ENCODE data around the gene CACNA2D4.

Gene CACNA2D4

GRCh38 chr12:1777798-1778197 is 140.7 kb downstream of the CACNA2D4 start:
- no peak overlapping the region for H3K4me3 ChIP-seq (ENCODE audit: low read length)
- DNase-seq (ENCODE audit: low read depth, low spot score): no peak

DNA sequence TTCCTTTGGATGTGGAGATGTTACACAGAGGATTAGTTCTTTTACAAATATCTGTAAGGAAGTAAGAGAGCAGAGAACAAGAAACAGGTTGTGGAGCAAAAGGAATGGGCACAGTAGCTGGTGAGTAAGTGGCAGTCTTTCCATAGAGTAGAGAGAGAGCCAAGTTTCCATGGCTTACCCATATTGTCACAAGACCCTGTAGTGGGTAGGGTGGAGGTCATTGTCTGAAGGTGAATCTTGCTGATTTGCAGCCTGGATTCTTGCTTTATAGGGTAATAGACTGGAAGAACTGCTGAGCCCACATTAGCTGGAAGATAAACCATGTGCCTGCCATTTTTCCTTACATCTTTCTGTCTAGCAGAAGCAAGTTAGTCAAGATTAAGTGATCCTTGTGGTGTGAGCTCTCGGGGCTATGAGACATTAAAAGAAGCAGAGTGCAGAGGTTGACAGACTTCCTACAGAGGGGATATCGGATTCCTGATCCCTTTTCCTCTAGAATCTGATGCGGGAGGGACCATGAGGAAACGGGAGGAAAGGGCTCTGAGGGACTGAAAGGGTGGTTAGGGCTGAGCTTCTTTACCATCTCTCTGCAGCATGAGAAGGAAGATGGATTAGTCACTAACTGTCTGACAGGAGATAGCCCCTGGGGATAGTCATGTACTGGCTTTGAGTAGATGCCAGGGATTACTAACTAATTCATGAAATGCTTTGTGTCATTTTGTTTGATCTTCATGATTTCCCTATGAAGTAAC is 142.1 kb downstream of the CACNA2D4 start:
- DNase-seq (ENCODE audit: low read depth, low spot score): no peak

DNA sequence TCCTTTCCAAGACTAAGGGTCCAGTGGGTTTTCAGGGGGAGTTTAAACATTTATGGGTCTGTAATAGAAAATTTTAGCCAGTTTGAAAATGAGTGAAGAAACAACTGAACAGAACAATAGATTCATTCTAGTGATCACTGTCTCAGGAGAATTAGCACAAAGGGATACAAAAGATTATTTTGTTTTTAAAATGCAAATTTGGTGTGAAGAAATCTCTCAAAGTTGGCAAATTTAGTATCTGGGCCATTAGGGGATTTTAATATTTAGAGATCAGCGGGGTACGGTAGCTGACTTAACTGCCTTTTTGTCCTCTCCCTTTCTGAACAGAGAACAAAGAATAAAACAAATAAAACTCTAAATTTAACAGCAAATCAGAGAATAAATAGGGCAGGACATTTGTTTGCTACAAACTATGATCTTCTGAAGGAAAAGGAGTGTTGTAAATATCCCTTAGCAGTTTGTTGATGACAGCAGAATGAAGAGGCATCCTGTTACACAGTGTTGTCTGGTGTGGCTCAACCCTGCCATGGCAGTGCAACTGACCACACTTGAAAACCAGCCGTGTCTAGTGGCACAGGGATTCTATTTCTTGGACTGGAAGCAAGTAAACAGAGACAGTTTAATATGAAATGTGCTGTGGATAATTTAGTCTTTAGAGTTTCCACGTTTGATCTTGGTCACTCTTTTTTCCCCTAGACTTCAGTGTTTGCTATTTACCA is 144.4 kb downstream of the CACNA2D4 start:
- DNase-seq (ENCODE audit: low read depth, low spot score): no peak
- no peak overlapping the region for H3K4me3 ChIP-seq (ENCODE audit: low read length)

More for the DNA sequence above, 142.1 kb downstream of the CACNA2D4 start:
- H3K4me3 ChIP-seq (ENCODE audit: low read length): no peak overlapping the region

DNA sequence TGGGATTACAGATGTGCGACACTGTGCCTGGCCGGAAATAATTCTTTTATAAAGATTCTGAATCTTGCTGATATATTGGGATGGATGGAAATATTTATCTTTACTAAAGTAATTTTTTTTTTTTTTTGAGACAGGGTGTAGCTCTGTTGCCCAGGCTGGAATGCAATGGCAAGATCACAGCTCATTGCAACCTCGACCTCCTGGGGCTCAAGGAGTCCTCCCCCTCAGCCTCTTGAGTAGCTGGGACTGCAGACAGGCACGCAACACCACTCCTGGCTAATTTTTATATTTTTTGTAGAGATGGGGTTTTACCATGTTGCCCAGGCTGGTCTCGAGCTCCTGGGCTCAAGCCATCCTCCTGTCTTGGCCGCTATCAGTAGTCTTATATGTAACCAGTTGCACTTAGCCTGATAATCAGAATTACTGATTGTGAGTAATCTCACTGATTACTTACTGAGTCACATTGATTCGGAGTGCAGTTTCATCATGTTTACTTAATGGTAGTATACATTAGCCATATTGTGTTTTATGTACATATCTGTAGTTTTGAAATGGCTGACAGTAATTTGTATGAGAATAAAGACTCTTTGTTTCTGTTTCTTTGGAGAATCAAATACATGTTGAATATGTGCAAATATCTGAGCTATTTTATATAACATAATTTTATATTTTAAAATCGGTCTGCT is 148.5 kb downstream of the CACNA2D4 start:
- no peak for DNase-seq (ENCODE audit: low read depth, low spot score)
- no peak overlapping the region for H3K4me3 ChIP-seq (ENCODE audit: low read length)

DNA sequence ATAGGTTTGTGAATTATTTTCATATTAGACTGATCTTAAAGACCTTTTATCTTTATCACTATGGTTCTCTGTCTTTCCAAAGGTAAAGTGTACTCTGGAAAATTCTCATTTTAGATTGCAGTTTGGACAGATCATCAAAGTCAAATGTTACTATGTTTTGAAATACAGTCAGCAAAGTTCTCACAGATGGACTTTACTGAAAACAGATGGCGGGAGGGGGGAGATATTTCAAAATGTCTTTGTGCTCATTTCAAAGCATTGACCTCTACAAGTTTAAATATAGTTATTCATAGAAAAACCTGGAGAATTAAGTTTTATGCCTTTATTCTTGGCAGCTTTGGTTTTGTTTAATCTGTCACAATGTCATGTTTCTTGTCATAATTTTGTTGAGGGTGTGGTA is 149.8 kb downstream of the CACNA2D4 start:
- H3K4me3 ChIP-seq (ENCODE audit: low read length): no peak overlapping the region
- DNase-seq (ENCODE audit: low read depth, low spot score): no peak

DNA sequence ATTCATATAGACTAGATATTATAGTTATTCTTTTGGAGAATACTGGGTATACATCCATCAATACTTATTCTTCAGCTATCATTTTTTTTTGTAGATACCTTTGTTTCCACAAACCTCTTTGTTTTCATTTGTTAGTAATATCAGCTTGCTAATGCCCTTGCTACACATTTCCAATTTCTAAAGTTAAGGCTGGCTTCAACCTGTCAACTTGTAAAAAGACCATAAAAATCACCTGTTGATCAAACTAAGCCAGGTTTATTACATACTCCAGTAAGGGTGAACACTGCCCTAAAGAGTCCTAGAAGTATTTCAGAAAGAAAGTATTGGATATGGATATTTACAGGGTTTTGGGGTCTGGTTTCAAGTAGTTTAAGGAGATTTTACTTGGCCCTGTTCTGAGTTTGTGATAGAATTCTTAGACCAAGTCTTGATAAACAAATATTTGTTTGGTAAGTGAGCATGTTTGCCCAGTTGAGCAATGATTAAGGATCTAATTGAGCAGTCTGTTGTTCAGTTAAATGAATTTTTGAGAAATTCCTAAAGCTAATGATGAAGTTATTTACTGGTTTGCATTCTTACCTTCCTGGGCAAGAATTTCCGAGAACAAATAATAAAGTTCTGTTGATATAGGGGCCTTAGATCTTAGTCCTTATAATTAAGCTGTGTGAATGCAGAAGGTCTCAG is 150.9 kb downstream of the CACNA2D4 start:
- H3K4me3 ChIP-seq (ENCODE audit: low read length): no peak overlapping the region
- no peak for DNase-seq (ENCODE audit: low read depth, low spot score)

DNA sequence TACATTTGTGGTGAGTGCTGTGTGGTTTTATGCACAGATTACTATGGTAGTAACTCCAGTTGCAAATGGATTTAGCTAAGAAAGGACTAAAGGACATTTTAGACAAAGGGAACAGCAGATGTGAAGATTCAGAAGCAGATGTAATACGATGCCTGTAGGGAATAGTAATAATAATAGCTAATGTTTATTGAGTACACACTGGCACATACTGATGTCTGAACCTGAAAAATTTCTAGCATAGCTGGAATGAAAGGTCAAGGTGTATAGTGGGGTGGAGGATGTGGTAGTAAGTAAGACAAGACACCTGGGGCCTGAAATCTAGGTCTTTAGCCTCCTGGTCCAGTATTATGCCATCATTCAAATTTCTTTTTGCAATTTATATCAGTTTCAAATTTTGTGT is 152.3 kb downstream of the CACNA2D4 start:
- DNase-seq (ENCODE audit: low read depth, low spot score): no peak
- no peak overlapping the region for H3K4me3 ChIP-seq (ENCODE audit: low read length)

DNA sequence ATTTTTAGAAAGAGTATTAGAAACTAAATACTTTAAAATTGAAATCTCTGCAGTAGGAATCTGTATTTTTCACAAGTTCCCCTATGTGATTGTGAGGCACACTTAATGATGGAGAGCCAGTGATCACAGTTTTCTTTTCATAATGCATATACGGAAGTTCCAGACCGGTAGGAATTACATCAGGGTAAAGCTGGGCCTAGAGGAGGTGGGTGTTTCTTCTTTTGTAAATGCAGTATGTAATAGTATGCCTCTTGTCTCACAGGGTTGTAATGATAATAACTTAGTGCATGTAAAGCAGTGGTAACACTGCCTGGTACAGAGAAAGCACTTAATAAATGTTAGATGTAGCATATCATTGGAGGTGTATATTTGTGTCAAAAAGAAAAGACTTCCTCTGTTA is 155.3 kb downstream of the CACNA2D4 start:
- no peak overlapping the region for H3K4me3 ChIP-seq (ENCODE audit: low read length)
- no peak for DNase-seq (ENCODE audit: low read depth, low spot score)

DNA sequence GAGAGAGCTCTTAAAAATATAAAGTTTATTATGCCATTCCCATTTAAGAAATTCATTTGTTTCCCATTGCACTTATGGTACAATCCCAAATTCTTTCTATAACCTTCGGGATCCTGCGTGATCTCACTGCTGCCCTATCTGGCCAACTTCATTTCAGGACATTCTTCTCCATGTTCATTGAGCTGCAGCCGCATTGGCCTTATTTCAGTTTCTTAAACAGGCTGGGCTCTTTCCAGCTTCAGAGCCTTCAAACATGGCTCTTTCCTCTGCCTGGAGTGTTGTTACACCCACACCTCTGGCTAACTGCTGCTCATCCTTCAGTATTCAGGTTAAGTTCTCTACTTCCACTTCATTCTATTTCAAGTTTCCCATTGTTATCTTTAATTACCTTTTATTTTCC is 156.6 kb downstream of the CACNA2D4 start:
- no peak for DNase-seq (ENCODE audit: low read depth, low spot score)
- H3K4me3 ChIP-seq (ENCODE audit: low read length): no peak overlapping the region

GRCh38 chr12:1760566-1761382 is 157.7 kb downstream of the CACNA2D4 start:
- no peak for DNase-seq (ENCODE audit: low read depth, low spot score)
- no peak overlapping the region for H3K4me3 ChIP-seq (ENCODE audit: low read length)

DNA sequence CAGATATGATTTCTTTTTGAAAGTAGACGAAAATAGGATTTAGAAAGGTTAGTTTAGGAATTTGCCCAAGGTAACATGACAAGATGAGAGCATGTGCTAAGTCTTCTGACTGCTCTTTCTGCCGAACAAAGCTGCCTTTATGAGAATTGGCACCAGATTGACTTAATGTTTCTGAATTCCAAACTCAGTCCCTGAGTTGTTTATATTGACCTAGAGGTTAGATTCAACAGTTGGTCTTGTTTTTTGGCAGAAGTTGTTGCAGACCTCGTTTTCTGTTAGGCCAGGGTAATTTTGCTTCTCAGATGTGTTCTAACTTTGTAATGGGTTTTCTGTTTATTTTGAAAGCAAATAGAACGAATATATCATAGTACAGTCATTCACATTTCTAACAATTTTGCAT is 159.6 kb downstream of the CACNA2D4 start:
- DNase-seq (ENCODE audit: low read depth, low spot score): no peak
- H3K4me3 ChIP-seq (ENCODE audit: low read length): no peak overlapping the region

- H3K4me3 ChIP-seq (ENCODE audit: low read length): no peak overlapping the region
- no peak for DNase-seq (ENCODE audit: low read depth, low spot score)
These were observed 160.1 kb downstream of the CACNA2D4 start for GRCh38 chr12:1758376-1758775.

DNA sequence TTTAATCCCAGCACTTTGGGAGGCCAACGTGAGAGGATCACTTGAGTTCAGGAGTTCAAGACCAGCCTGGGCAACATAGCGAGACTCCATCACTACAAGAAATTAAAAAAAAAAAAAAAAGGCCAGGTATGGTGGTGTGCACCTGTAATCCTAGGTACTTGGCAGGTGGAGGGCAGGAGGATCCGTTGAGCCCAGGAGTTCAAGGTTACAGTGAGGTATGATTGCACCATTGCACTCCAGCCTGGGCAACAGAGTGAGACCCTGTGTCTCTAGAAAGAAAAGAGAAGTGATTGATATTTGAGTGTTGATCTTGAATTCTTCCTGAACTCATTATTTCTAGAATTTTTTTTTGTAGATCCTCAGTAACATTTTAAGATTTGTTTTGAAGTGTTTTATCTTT is 168.2 kb downstream of the CACNA2D4 start:
- no peak for DNase-seq (ENCODE audit: low read depth, low spot score)
- H3K4me3 ChIP-seq (ENCODE audit: low read length): no peak overlapping the region

DNA sequence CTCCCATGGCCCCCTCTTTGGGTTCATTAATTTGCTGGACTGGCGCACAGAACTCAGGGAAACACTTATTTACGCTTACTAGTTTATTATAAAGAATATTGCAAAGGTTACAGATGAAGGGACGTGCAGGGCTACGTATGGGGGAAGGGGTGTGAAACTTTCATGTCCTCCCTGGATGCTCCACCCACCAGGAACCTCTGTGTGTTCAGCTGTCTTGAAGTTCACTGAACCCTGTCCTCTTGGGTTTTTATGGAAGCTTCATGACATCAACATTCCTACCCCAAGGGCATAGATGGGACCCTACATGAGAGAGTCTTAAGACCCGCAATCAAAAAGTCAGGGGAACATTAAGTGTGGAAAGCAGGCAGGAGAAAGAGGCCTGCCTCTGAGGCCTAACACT is 169.4 kb downstream of the CACNA2D4 start:
- no peak for DNase-seq (ENCODE audit: low read depth, low spot score)
- H3K4me3 ChIP-seq (ENCODE audit: low read length): no peak overlapping the region

GRCh38 chr12:1747609-1748008 is 170.8 kb downstream of the CACNA2D4 start:
- no peak for DNase-seq (ENCODE audit: low read depth, low spot score)
- no peak overlapping the region for H3K4me3 ChIP-seq (ENCODE audit: low read length)

GRCh38 chr12:1744932-1745331 is 173.5 kb downstream of the CACNA2D4 start:
- H3K4me3 ChIP-seq (ENCODE audit: low read length): no peak overlapping the region
- DNase-seq (ENCODE audit: low read depth, low spot score): no peak
